ENCODE data around the gene RAB5IF.
A peak's percentile ranks its signal among the peaks of the same experiment; 100 is the strongest.
"Not testable (repeated sequence)": the region's sequence is repeated elsewhere in the genome, so short reads cannot be mapped to it uniquely, and the experiment has no call there.

Gene RAB5IF

DNA sequence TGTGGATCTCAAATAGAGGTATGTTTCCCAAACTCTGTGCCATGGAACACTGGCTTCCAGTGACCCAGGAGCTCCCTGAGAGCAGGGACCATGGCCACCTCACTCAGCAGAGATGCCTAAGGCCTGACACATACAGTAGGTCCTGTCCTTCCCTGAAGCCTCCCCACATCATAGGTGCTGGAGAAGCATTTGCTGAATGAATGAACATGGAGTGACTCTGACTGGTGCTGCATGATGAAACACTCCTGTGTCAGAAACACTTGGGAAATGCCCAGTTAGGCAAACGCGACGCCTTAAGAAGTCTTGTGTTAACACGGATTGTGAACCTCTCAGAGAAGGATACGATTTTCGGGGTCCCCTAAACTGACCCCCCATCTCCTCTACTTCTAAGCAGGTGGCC lies 26.1 kb downstream of the RAB5IF start:
- ATAC-seq, result no peak

DNA sequence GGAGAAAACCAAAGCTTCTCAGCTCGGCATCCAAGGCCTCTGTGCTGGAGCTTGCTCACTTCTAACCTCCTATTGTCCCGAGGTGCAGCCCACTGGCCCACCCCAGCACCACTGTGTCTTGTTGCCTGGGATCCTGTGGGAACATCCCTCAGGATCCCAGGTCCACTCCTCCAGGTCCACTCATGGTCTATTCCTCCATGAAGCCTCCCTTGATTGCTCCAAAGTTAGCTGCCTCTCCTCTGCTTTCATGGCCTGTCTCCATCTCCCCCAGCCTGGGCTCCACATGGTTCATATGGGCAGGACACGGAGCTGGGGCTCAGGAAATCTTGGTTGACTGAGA lies 26.5 kb downstream of the RAB5IF start:
- ATAC-seq, result no peak

DNA sequence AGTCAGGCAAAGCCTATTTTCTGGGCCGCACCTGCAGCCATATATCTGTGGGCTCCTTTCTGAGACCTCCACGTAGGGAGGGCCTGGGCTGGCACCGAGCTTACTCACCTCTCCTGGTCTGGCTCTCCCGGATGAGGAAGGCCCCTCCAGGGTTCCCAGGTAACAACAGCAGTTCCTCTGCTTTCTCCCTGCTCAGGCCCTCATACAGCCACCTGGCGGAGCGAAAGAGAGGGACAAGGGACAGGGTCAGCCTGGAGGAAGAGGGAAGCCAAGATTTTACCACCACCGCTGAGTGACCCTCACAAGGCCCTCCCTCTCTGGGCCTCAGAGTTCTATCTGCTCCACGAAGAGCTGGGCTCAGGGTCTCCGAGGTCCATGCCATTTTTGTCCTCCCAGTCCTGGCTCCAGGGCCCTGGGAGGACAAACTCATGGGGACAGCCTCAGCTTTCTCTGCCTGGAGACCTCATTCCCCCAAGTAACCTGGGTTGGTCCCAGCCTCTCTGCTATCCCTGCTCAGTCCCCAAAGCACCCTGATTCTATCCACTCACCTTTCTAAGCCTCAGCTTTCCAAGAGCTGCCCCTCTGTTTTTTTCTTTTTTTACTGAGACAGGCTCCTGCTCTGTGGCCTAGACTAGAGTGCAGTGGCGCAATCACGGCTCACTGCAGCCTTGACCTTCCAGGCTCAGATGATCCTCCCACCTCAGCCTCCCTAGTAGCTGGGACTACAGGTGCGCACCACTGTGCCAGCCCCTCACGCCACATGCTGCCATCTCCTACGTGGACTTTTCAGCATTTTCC lies 27.1 kb downstream of the RAB5IF start:
- no peak for ATAC-seq

DNA sequence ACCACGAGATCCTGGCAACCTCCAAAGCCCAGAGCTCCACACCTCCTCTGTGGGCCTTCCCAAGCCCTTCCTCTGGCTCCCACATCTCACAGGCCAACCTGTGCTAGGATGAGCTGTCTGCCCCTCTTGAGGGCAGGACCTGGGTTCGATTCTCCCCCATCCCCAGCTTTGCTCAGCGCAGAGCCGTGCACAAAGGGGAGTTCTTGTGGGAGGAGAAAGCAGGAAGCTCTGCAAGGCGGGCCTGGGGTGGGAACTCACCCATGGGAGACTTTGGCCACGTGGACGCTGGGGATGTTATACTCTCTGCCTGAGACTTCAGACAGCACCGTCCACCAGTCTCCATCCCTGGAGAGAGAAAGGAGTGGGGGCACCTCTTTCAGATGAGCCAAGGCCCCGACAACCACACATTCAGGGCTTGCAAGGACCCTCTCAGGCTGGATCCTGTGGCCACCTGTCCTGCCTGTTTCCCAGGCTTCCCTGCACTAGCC lies 27.8 kb downstream of the RAB5IF start:
- ATAC-seq, result no peak

DNA sequence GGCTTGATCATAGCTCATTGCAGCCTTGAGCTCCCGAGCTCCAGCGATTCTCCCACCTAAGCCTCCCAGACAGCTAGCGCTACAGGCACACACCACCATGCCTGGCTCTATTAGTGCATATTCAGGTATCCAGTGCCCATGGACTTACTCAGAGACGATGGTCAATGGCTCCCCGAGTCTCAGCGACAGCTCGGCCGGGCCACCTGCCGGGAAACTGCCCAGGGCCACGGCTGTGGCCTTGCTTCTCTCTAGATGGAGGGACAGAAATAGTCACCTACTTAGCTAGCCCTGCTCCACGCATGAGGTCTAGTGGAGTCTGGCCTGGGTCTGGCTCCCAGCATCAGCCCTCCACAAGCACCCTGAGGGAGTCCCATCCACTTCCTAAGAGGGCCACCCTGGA lies 28.8 kb downstream of the RAB5IF start:
- no peak for ATAC-seq

DNA sequence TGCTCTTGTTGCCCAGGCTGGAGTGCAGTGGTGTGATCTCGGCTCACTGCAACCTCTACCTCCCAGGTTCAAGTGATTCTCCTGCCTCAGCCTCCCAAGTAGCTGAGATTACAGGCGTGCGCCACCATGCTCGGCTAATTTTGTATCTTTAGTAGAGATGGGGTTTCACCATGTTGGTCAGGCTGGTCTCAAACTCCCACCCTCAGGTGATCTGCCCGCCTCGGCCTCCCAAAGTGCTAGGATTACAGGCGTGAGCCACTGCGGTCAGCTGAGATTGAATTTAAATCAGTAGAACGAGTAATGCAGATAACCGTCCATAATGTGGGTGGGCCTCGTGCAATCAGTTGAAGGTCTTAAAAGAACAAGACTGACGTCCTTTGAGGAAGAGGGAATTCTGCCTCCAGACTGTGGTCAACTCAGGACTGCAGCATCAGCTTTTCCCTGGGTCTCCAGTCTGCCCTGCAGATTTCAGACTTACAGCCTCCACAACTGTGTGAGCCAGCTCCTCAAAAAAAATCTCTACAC lies 33.4 kb downstream of the RAB5IF start:
- not testable (repeated sequence) for ATAC-seq

DNA sequence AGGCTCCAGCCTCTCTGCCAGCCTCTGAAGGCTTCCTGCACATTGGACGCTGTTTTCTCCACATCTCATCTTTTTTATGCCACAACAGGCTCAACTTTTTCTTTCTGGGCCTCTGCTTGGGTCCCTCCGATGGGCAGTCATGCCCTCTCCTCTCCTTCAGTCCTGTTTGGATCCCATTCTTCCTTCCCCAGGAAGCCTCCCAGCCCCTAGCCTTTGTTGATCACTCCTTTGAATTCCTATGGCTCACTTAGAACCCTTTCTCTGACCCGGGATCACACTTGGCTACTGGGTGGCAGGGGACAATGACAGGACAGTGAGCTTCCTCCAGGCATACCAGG lies 35.9 kb downstream of the RAB5IF start:
- ATAC-seq, result no peak

DNA sequence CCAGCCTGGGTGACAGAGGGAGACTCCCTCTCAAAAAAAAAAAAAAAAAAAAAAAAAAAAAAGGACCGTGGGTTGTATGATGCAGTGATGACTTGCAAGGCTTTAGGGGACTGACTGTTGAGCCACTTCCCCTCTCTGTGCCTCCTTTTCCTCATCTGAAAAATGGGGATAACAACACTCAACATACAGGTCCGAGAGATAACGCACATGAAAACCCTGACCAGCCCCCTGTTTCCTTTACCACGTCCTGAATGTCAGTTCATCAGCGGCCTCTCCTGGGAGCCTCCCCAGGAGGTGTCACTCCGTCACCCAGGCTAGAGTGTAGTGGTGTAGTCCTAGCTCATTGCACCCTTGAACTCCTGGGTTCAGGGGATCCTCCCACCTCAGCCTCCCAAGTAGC lies 36.6 kb downstream of the RAB5IF start:
- no peak for ATAC-seq

DNA sequence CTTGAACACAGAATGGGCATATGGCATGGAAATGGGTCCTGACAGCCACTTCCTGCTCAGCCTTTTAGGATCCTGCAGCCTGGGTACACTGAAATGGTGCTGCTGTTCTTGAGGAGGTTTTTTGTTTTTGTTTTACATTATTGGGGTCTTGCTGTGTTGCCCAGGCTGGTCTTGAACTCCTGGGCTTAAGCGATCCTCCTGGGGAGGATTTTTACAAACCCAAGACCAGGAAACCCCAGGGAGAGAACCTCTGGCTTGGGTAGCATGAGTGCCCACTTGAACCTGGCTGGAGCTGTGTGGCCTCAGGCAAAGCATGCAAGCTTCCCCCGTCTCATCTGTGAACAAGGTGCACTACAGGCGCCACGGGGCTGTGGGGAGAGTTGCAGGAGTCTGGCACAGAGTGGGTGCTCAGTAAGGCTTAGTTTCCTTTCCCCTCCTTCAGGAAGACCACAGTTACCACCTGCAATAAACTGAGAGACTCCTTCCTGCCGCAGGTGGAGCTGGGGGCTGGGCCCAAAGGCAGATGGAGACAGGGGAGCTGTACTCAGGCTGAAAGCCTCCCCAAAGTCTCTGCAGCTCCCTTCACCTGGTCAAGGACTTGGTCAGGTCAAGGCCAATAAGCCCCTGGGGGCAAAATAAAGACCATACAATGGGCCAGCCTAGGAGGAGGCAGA lies 38.6 kb downstream of the RAB5IF start:
- peak; percentile 75 for ATAC-seq

DNA sequence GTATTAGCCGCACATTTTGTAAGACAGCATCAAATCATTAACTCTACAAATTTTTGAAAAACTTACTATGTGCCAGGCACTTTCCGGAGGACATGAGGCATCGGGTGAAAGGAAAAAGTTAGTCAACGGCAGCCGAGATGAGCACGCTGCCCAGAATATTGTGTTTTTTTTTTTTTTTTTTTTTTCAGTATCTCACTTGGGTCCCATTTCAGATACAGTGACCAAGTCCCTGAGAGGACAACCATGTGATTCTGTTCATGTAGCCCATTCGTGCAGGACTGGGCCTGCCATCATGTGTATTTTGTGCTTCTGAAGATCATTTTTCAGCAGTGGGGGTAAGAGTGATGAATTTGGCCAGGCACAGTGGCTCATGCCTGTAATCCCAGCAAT lies 39.1 kb downstream of the RAB5IF start:
- peak; percentile 55 to 62 for ATAC-seq

DNA sequence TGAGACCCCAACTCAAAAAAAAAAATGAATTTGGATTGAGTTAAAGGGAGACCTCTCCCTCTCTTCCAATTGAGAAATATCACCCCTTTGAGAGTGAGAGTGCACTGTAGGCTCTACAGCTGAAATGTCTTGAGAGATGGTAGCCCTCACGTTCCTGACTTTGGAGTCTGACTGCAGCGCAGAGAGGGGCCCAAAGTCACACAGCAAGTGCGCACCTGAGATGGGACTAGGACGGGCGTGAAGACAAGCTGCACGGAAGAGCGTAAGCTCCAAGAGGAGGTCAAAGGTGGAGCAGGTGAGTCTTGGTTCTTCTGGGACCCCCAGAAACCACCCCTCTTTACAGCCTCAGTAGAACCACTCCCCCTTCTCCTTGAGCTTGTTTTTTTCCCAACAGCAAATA lies 39.8 kb downstream of the RAB5IF start:
- ATAC-seq, result no peak

DNA sequence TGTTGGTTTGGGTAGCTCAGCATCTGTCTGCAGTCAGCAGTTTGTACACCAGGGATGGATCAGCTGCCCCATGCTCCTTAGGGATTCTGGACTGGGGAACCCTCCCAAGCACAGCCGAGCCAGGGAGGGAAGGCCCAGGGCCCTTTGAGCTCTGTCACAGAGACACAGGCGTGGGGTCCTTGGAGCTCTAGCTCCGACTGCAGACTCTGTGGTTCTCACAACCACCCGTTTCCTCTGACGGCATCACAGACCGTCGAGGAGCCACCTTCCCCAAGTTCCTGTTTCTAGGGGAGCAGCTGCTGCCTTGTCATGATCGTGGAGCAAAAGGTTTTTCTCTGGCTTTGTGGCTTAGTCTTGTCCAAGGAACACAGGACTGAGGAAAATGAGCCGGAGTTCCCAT lies 40.4 kb downstream of the RAB5IF start, which contains the start of gene SLA2:
SLA2 (minus strand) TSS at position 199 of the 400 bp plus-strand sequence. CDS start 4,861 bp downstream, outside the sequence.
- peak; percentile 59 to 66 for ATAC-seq

DNA sequence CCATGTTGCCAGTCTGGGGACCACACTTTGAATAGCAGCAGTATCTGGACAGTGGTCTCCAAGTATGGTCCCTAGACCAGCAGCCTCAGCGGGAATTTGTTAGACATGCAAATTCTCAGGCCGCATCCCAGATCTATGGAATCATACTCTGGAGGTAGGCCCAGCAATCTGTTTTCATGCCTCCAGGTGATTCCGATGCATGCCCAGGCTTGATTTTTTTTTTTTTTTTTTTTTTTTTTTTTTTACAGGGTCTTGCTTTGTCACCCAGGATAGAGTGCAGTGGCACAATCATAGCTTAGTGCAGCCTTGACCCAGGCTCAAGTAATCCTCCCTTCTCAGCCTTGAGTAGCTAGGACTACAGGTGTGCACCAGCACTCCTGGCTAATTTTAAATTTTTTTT lies 41.1 kb downstream of the RAB5IF start:
- no peak for ATAC-seq

DNA sequence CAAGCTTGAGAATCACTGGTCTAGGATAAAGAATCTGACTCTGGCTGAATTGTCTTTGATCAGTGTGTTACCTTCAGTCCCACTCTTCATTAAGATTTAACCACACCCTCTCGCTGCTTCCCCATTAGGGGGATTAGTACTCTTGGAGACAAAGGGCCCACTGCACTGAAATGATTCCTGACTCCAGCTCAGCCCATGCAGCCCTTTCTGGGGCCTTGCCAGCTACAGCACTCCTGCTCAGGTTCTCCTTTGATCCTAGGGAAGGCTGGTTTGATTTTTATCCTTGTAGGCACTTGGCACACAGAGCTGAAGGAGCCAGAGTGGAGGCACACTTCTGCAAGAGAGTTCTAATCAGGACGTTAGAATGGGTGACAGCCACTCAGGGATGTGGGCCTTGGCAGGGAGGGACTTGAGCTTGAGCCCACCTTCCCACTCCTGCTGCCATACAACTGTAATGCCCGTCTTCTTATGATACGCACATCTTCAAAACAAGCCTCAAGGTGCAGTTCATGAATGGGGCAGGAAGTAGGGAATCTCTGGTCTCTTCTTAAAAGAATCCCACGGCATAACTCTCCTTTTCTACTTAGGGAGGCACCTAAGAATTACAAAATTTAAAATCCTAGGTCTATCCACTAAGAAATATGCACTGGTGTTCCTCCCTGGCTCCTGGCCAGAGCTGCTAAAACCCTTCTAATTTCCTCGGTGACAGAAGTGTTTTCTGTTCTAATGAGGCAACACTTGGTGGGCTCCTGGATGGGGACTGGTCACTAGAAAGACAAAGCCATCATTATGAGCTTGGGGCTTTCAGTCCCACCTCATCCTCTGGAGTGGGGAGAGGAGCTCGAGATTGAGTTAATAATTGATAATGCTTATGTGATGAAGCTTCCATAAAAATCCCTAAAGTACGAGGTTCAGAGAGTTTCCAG lies 41.9 kb downstream of the RAB5IF start:
- no peak for ATAC-seq

DNA sequence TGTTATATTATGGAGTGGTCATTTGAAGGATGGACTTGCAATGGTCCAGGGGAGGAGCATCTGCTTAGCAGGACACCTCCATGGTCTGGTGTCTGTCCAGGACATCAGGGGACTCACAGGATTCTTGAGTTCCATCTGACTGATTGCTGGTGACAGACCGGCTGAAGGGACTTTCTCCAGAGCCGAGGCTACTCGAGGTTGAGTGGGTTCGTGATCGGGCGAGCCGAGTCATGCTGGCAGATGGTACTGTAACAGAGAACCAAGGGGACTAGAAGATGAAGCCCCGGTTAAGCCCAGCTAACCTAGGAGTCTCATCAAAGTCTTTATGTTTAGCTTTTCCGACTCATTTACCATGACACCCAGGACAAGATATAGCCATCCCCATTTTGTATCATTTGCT lies 47.9 kb downstream of the RAB5IF start:
- ATAC-seq, result no peak

DNA sequence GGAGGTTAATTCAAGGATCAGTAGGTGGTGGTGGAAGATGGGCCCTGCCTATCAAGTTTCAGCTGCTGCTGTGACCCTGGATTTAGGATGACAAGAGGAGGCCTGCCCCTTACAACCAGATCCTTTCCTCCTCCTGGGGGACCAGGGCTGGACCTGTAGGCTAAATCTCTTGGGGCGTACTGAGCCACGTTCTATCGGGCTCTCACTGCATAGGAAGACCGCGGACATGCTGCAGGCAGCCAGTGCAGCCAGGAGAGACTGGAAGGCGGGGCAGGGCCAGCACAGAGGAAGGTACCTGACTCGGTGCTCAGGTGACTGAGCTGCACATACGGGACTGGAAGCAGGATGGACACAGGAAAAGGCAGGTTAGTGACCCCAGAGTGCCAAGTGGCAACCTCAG lies 48.9 kb downstream of the RAB5IF start:
- ATAC-seq, result no peak

DNA sequence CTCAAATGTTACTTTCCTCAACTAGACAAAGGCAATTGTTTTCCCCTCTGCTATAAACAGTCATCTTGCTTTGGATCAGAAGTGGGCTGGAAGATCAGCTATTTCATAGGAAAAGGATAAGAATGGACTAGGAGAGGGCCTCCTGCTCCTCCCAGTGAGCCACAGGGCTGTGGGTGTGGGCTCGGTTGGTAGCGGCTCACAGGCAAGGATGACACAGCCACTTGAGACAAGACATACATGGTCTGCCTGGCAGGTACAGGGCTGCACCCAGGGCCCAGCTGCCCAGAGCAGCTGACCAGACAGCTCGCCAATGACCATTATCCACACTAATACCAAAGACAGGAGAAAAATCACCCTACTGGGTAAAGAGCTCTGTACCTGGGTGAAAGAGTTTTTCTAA lies 49.4 kb downstream of the RAB5IF start:
- no peak for ATAC-seq

DNA sequence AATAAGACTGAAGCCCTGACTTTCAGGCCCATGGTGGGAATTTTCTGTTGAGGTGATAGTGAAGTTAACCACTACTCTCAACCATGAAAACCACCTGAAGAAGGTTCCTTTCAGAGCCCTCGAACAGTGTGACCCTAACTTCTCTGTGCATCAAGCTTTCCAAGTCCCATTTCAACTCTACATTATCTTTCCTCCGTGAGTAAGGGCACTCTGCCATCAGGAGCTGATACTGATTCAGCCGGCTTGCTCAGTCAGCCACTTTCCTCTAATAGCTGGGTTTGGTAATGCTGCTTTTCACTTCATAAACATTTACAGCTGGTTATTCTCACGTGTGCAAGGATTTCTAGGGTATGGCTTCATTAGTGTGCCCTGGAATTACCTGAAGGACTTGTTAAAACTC lies 51.2 kb downstream of the RAB5IF start:
- ATAC-seq, result no peak

DNA sequence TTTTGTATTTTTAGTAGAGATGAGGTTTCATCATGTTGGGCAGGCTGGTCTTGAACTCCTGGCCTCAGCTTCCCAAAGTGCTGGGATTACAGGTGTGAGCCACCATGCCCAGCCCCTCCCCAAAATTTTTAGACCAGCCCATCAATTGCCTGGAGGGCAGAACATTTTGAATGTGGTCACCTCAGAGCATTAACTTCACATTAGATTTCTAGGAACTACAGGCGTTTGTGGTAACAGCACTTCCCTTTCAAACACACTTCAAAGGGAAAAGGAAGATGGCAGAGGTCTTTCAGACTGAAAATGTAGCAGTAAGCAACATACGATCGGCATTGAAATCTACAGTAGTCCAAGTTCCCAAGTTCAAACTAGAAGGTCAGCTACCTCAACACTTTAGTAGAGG lies 52.7 kb downstream of the RAB5IF start:
- ATAC-seq, result peak in 1 of 2 donors; percentile 28

Measured in activated CD4-positive, CD25-positive, alpha-beta regulatory T cell treated with anti-CD3 and anti-CD28 coated beads, Interleukin-2, amount 50 U/mL, for 24 hours (primary cell).